ENCODE measurements around the gene PRMT2. TPM values are rescaled to one million over a fixed set of nuclear protein-coding genes. Genes with fewer than 3 reads are reported as not detected.

PRMT2 gene
- total RNA-seq, 1 donor from 2014 or later = 58.7 TPM

DNA sequence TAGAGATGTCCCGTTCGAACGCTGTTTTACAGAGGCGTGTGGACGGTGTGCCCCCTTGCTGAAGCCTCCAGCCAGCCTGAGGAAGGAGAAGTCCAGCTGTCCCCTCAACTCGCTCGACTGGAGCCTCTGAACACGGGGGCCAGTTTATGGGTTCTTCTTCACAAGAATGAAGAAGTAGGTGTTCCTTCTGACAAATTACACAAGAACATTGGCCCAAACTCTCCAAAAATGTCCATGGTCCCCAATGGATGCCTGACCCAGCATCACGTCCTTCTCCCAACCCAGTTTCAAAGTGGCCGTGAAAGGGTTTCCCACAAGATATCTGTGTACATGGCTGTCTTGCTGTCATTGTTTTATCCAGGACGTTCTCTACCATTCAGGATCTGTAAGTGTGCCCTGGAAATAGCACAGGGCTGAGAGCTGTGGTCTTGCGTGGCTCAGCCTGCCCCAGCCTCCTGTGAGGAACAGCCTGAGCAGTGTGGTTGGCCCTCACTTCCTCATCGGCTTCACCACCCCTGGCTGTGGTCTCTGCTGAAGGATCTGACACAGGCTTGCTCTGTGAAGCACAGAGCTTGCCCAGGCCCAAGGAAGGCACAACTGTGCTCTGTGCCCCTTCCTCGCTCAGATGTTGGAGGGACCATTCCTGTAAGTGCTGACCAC lies 29.6 kb upstream of the PRMT2 start:
- intact Hi-C loops (cut with micrococcal nuclease) = no loop called here
- H3K27ac Mint-ChIP-seq = no peak overlapping the region
- no peak overlapping the region for H3K4me3 Mint-ChIP-seq
- no peaks in the 10 kb centered on the region for H3K9me3 Mint-ChIP-seq
- no peaks in the 10 kb centered on the region for H3K27me3 Mint-ChIP-seq (ENCODE audit: insufficient read depth)
- peak; percentile 37 for DNase-seq (ENCODE audit: low spot score)
- H3K36me3 Mint-ChIP-seq (ENCODE audit: low read depth) = no peaks in the 10 kb centered on the region
- H3K4me1 Mint-ChIP-seq (ENCODE audit: low read depth) = peaks cover 27% of the 10 kb centered on the region

DNA sequence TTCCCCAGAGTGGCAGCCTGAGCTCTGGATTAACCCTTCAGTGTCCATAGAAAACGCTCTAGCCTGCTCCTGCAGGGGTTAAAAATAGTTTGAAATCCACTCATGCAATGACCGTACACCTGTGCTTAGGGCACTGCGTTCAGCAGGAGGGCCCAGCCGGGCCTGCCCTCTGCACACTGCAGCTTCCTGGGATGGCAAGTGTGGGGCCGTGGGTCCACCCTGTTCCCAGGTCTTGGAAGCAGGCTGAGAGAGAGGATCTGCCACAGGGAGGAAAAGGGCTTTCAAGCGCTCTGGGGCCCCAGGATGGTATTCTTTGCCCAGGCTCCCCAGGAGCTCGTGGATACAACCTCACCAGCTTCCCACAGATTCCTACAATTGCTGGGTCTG lies 29.1 kb upstream of the PRMT2 start:
- H3K4me1 Mint-ChIP-seq (ENCODE audit: low read depth) = peaks cover 27% of the 10 kb centered on the region
- intact Hi-C loops (cut with micrococcal nuclease) = no loop called here
- no peaks in the 10 kb centered on the region for H3K27me3 Mint-ChIP-seq (ENCODE audit: insufficient read depth)
- H3K36me3 Mint-ChIP-seq (ENCODE audit: low read depth) = no peaks in the 10 kb centered on the region
- no peaks in the 10 kb centered on the region for H3K9me3 Mint-ChIP-seq
- H3K4me3 Mint-ChIP-seq = no peak overlapping the region
- H3K27ac Mint-ChIP-seq = no peak overlapping the region
- DNase-seq (ENCODE audit: low spot score) = no peak

DNA sequence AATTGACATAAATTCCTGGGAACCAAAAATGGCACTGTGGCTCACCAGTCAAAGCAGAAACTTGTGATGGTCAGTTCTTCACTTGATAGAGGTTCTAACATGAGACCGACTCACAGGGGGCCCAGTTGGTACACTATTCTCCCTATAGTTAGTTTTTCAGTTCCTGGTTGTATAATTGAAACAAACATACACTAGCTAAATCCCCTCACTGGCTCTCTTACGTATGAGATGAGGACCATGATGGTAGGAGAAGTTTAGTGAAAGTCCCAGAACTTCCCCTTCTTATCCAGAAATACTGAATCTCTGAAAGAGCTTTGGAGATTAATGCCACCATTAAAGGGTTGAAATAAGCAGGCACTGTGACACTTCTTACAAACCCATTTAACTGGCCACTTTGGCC lies 27.8 kb upstream of the PRMT2 start:
- Mint-ChIP-seq H3K27ac (no peak overlapping the region), H3K9me3 (no peaks in the 10 kb centered on the region), H3K27me3 (ENCODE audit: insufficient read depth) (no peaks in the 10 kb centered on the region), H3K4me3 (no peak overlapping the region), H3K36me3 (ENCODE audit: low read depth) (no peaks in the 10 kb centered on the region), H3K4me1 (ENCODE audit: low read depth) (peaks cover 27% of the 10 kb centered on the region)
- intact Hi-C loops (cut with micrococcal nuclease) = no loop called here
- DNase-seq (ENCODE audit: low spot score) = no peak

DNA sequence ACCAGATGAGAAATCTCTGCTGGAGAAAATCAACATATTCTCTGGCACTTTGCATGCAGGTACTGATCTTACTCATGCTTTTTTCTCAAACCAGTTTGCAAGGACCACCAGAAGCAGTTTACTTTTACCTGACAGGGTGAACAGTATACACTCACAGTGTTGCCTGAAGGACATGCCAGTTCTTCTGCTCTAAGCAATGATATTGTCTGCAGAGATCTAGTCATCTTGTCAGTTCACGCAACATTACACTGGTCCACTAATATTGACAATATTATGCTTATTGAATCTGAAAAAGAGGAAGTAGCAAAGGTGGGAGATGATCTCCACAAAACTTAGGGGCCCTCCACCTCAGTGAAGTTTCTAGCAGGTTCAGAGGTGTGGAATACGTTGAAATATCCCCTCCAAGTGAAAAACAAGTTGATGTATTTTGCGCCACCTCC lies 26.8 kb upstream of the PRMT2 start:
- no peak for DNase-seq (ENCODE audit: low spot score)
- Mint-ChIP-seq H3K9me3 (no peaks in the 10 kb centered on the region), H3K4me1 (ENCODE audit: low read depth) (peaks cover 27% of the 10 kb centered on the region), H3K27me3 (ENCODE audit: insufficient read depth) (peaks cover 3% of the 10 kb centered on the region), H3K36me3 (ENCODE audit: low read depth) (no peaks in the 10 kb centered on the region), H3K27ac (no peak overlapping the region), H3K4me3 (no peak overlapping the region)
- intact Hi-C loops (cut with micrococcal nuclease) = no loop called here

DNA sequence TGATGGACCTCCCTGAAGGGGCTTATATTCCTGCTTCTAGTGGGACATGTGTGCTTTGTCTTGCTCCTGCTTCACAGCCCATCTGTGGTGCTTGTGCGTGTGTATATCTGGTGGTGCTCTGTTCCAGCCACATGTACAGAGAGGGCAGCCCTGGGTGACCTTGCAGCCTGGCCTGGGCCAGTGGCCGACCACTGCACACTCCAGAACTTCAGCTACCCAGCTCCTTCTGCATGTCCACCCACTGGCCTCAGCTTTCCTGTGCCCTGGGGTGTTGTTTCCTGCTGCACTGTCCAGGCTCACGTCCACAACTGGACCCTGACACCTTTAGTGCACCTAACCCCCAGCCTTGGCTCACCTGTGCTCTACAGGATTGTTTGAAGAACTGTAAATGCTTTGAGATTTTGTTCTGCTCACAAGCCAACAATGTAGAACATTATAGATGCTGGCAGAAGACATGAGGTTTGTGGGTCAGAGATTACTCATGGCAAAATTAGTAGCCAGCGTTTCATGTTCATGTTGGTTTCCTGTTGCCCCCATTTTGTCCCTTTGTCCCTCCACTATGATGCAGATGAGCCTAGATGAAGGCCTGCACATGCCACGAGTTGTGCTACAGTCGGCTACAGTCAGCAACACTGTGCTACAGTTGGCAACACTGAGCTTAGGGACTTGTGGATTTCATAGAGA lies 25.3 kb upstream of the PRMT2 start:
- Mint-ChIP-seq H3K4me3 (no peak overlapping the region), H3K27me3 (ENCODE audit: insufficient read depth) (peaks cover 13% of the 10 kb centered on the region), H3K27ac (no peak overlapping the region), H3K9me3 (no peaks in the 10 kb centered on the region), H3K4me1 (ENCODE audit: low read depth) (peaks cover 21% of the 10 kb centered on the region), H3K36me3 (ENCODE audit: low read depth) (no peaks in the 10 kb centered on the region)
- DNase-seq (ENCODE audit: low spot score) = no peak
- intact Hi-C loops (cut with micrococcal nuclease) = no loop called here

DNA sequence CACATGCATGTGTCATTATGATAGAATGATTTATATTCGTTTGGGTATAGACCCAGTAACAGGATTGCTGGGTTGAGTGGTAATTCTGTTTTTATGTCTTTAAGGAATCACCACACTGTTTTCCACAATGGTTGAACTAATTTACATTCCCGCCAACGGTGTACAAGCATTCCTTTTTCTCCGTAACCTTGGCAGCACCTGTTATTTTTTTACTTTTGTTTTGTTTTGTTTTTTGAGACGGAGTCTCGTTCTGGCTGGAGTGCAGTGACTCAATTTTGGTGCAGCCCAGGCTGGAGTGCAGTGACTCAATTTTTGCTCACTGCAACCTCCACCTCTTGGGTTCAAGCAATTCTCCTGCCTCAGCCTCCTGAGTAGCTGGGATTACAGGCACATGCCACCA lies 22.1 kb upstream of the PRMT2 start:
- Mint-ChIP-seq H3K36me3 (ENCODE audit: low read depth) (peaks cover 2% of the 10 kb centered on the region), H3K27ac (no peak overlapping the region), H3K4me1 (ENCODE audit: low read depth) (no peaks in the 10 kb centered on the region), H3K4me3 (no peak overlapping the region), H3K9me3 (peaks cover 4% of the 10 kb centered on the region), H3K27me3 (ENCODE audit: insufficient read depth) (peaks cover 15% of the 10 kb centered on the region)
- intact Hi-C loops (cut with micrococcal nuclease) = no loop called here
- no peak for DNase-seq (ENCODE audit: low spot score)

DNA sequence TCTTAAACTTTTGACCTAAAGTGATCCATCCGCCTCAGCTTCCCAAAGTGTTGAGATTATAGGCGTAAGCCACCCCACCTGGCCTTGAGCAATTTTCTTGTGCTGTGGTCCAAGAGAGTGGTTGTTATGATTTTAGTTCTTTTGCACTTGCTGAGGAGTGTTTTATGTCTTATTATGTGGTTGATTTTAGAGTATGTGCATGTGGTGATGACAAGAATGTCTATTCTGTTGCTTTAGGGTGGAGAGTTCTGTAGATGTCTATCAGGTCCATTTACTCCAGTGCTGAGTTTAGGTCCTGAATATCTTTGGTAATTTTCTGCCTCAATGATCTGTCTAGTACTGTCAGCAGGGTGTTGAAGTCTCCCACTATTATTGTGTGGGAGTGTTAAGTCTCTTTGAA lies 19.4 kb upstream of the PRMT2 start:
- no peak for DNase-seq (ENCODE audit: low spot score)
- Mint-ChIP-seq H3K4me1 (ENCODE audit: low read depth) (no peaks in the 10 kb centered on the region), H3K4me3 (no peak overlapping the region), H3K27ac (no peak overlapping the region), H3K36me3 (ENCODE audit: low read depth) (peaks cover 2% of the 10 kb centered on the region), H3K27me3 (ENCODE audit: insufficient read depth) (peaks cover 15% of the 10 kb centered on the region), H3K9me3 (peaks cover 4% of the 10 kb centered on the region)
- intact Hi-C loops (cut with micrococcal nuclease) = no loop called here

DNA sequence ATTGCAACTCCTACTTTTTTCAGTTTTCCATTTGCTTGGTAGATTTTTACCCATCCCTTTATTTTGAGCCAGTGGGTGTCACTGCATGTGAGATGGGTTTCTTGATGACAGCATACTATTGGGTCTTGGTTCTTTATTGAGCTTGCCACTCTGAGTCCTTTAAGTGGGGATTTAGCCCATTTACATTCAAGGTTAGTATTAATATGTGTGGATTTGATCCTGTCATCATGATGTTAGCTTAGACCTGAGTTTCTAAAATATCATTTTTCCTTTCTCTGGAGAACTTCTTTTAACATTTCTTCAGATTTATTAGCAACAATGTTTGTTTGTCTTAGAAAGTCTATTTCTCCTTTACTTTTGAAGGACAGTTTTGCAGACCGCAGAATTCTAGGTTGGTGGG lies 18.8 kb upstream of the PRMT2 start:
- H3K27ac Mint-ChIP-seq = no peak overlapping the region
- no peak for DNase-seq (ENCODE audit: low spot score)
- peaks cover 5% of the 10 kb centered on the region for H3K4me1 Mint-ChIP-seq (ENCODE audit: low read depth)
- H3K27me3 Mint-ChIP-seq (ENCODE audit: insufficient read depth) = peaks cover 15% of the 10 kb centered on the region
- no peak overlapping the region for H3K4me3 Mint-ChIP-seq
- H3K9me3 Mint-ChIP-seq = peaks cover 4% of the 10 kb centered on the region
- intact Hi-C loops (cut with micrococcal nuclease) = no loop called here
- peaks cover 2% of the 10 kb centered on the region for H3K36me3 Mint-ChIP-seq (ENCODE audit: low read depth)

DNA sequence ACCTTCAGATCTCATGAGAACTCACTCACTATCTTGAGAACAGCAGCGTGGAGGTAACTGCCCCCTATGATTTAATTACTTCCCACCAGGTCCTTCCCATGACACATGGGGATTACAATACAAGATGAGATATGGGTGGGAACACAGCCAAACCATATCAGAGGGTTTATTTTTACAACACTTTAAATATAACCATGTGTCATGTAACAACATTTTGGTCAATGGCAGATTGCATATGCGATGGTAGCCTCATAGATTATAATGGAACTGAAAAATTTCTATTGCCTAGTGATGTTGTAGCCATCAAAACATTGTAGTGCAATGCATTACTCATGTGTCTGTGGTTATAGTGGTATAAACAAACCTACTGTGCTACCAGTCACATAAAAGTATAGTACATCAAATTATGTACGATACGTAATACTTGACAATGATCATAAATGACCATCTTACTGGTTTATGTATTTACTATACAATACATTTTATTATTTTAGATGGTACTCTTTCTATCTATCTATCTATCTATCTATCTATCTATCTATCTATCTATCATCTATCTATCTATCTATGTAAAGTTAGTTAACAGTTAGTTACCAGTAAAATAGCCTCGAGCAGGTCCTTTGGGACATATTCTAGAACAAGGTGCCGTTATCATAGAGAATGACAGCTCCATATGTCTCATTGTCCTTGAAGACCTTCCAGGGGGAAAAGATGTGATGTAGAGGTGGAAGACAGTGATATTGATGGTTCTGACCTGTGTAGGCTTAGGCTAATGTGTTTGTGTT lies 18.0 kb upstream of the PRMT2 start:
- peaks cover 2% of the 10 kb centered on the region for H3K36me3 Mint-ChIP-seq (ENCODE audit: low read depth)
- peaks cover 13% of the 10 kb centered on the region for H3K4me1 Mint-ChIP-seq (ENCODE audit: low read depth)
- no peak overlapping the region for H3K27ac Mint-ChIP-seq
- no peak overlapping the region for H3K4me3 Mint-ChIP-seq
- no peak for DNase-seq (ENCODE audit: low spot score)
- peaks cover 4% of the 10 kb centered on the region for H3K9me3 Mint-ChIP-seq
- peaks cover 15% of the 10 kb centered on the region for H3K27me3 Mint-ChIP-seq (ENCODE audit: insufficient read depth)
- intact Hi-C loops (cut with micrococcal nuclease) = no loop called here

DNA sequence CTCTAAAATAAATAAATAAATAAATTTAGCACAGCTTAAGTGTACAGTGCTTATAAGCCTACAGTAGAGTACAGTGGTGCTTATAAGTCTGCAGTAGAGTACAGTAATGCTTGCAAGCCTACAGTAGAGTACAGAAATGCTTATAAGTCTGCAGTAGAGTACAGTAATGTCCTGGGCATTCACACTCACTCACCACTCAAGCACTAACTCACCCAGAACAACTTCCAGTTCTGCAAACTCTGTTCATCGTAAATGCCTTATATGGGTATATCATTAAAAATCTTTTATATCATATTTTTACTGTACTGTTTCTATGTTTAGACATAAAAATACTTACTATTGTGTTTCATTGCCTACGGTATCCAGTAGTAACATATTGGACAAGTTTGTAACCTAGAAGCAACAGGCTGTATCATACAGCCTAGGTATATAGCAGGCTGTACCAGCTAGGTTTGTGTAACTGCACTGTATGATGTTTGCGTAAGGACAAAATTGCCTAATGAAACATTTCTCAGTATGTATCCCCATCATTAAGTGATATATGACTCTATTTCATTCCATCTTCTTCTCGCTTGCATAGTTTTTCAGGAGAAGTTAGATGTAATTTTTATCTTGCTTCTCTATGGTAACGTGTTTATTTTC lies 16.6 kb upstream of the PRMT2 start:
- Mint-ChIP-seq H3K36me3 (ENCODE audit: low read depth) (peaks cover 3% of the 10 kb centered on the region), H3K4me3 (no peak overlapping the region), H3K27me3 (ENCODE audit: insufficient read depth) (peaks cover 12% of the 10 kb centered on the region), H3K4me1 (ENCODE audit: low read depth) (peaks cover 20% of the 10 kb centered on the region), H3K27ac (no peak overlapping the region), H3K9me3 (peaks cover 4% of the 10 kb centered on the region)
- intact Hi-C loops (cut with micrococcal nuclease) = no loop called here
- DNase-seq (ENCODE audit: low spot score) = no peak

DNA sequence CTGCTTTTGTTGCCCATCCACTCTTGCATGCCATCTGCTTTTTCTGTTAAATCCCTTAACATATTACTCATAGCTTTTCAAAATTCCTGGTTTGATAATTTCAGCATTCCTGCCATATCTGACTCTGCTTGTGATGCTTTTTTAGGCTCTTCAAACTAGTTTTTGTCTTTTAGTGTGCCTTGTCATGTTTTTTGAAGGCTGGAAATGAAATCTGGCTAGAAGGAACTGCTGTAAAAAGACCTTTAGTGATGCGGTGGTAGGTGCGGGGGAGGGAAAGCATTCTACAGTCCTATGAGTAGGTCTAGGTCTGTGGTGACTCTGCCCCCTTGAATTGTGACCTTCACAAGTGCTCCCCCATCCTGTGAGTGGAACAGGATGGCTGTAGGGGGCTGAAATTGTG lies 15.6 kb upstream of the PRMT2 start:
- Mint-ChIP-seq H3K4me1 (ENCODE audit: low read depth) (peaks cover 20% of the 10 kb centered on the region), H3K9me3 (peaks cover 4% of the 10 kb centered on the region), H3K27me3 (ENCODE audit: insufficient read depth) (peaks cover 6% of the 10 kb centered on the region), H3K27ac (no peak overlapping the region), H3K4me3 (no peak overlapping the region), H3K36me3 (ENCODE audit: low read depth) (peaks cover 3% of the 10 kb centered on the region)
- intact Hi-C loops (cut with micrococcal nuclease) = no loop called here
- DNase-seq (ENCODE audit: low spot score) = no peak

DNA sequence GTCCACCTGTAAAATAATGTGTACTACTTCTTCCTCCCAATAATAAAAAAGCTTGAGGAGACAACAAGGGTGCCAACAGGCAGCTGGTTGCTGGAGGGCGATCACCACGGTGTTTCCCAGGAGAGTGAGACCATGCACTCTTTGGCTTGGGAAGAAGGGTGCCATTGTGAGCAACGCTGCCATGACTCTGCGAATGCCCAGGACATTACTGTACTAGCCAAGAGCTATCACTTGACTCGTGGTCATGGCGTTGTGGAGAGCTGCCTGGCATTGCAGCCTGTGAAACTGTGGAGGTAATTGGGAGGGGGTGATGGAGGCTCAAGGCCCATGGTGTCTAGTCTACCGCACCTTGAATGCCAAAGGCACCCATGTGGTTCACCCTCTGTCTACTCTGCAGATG lies 14.6 kb upstream of the PRMT2 start:
- Mint-ChIP-seq H3K36me3 (ENCODE audit: low read depth) (peaks cover 1% of the 10 kb centered on the region), H3K4me1 (ENCODE audit: low read depth) (peaks cover 20% of the 10 kb centered on the region), H3K27ac (no peak overlapping the region), H3K27me3 (ENCODE audit: insufficient read depth) (peaks cover 3% of the 10 kb centered on the region), H3K4me3 (no peak overlapping the region), H3K9me3 (peaks cover 6% of the 10 kb centered on the region)
- intact Hi-C loops (cut with micrococcal nuclease) = no loop called here
- no peak for DNase-seq (ENCODE audit: low spot score)

All from activated T-helper 1 cell treated with anti-CD3 and anti-CD28 coated beads, Interleukin-12 subunit alpha, Interleukin-12 subunit beta, Interleukin-2, Interleukin-4 antibody, amounts not matched to agents 30 ng/mL and 10 ng/mL and 1 ng/mL, durations not matched to agents 14 hours and 24 hours and 36 hours (primary cell).